Loucy (cell line): ENCODE measurements around the gene CDH13.

ENCODE experiments used
- EZH2phosphoT487 ChIP-seq: fragments of 200-600 bp; IDR thresholded peaks from 2 replicates; pipeline ENCODE4 v1.6.1; 2018; ENCODE audit warnings: antibody characterized with exemption, mild to moderate bottlenecking, moderate library complexity, borderline replicate concordance
- TF ChIP-seq, protein P1 (sequence below): fragments of 200-600 bp; sonication (generic); conservative IDR thresholded peaks from 2 replicates; pipeline ENCODE4 v1.5.1; 2014; ENCODE audit warnings: mild to moderate bottlenecking, antibody characterized with exemption, low read length

DNA sequence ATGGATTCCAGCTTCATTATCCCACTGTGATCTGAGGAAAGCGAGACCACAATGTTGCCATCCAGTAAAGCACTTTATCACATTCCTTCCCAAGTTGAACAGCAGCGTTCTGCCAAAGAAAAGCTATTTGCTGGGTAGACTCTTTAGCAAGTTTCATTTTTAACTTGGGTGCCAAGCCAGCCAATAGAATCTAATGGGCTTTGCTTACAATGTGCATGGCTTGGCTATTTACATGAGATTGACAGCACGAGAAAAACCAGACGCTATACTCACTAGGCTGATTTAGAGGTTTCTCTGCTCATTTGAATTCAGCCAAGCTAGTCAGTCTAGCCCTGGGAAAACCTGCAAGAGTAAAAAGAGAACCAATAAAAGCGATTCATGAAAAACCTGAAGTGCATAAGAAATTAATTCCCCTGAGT lies 108.9 kb downstream of the CDH13 start:
- TF ChIP-seq, protein P1, sequence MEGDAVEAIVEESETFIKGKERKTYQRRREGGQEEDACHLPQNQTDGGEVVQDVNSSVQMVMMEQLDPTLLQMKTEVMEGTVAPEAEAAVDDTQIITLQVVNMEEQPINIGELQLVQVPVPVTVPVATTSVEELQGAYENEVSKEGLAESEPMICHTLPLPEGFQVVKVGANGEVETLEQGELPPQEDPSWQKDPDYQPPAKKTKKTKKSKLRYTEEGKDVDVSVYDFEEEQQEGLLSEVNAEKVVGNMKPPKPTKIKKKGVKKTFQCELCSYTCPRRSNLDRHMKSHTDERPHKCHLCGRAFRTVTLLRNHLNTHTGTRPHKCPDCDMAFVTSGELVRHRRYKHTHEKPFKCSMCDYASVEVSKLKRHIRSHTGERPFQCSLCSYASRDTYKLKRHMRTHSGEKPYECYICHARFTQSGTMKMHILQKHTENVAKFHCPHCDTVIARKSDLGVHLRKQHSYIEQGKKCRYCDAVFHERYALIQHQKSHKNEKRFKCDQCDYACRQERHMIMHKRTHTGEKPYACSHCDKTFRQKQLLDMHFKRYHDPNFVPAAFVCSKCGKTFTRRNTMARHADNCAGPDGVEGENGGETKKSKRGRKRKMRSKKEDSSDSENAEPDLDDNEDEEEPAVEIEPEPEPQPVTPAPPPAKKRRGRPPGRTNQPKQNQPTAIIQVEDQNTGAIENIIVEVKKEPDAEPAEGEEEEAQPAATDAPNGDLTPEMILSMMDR = no peak
- no peak for TF ChIP-seq EZH2phosphoT487
